KOPT-K1 (cell line): ENCODE data around the gene NCOA3.
"Not testable (repeated sequence)": the region's sequence is repeated elsewhere in the genome, so short reads cannot be mapped to it uniquely, and the experiment has no call there.

ENCODE experiments used
- H3K27ac ChIP-seq: fragments of 200-600 bp; sonication (generic); 2 replicates; pipeline ENCODE4 v1.5.1; 2016; ENCODE audit warnings: antibody characterized with exemption, mild to moderate bottlenecking, low read depth, low read length; ENCODE audit not compliant: poor library complexity, severe bottlenecking
- H3K36me3 ChIP-seq: fragments of 200-600 bp; sonication (generic); 2 replicates; pipeline ENCODE4 v1.5.1; 2017; ENCODE audit warnings: antibody characterized with exemption, mild to moderate bottlenecking, low read length, moderate library complexity; ENCODE audit not compliant: insufficient read depth
- H3K9me3 ChIP-seq: fragments of 200-600 bp; sonication (generic); 2 replicates; pipeline ENCODE4 v1.5.1; 2017; ENCODE audit warnings: antibody characterized with exemption, low read length, mild to moderate bottlenecking; ENCODE audit not compliant: insufficient read depth, poor library complexity, severe bottlenecking

The NCOA3 gene

GRCh38 chr20:47574616-47575364 is 73.1 kb downstream of the NCOA3 start:
- no peak overlapping the region for H3K27ac ChIP-seq
- no peaks in the 10 kb centered on the region for H3K36me3 ChIP-seq
- peaks cover 10% of the 10 kb centered on the region for H3K9me3 ChIP-seq

- H3K9me3 ChIP-seq, result peaks cover 3% of the 10 kb centered on the region
- H3K27ac ChIP-seq, result no peak overlapping the region
- H3K36me3 ChIP-seq, result no peaks in the 10 kb centered on the region
These were observed 74.9 kb downstream of the NCOA3 start for GRCh38 chr20:47576516-47577033.

- no peaks in the 10 kb centered on the region for H3K36me3 ChIP-seq
- H3K27ac ChIP-seq, result no peak overlapping the region
- H3K9me3 ChIP-seq, result no peaks in the 10 kb centered on the region
These were observed 75.6 kb downstream of the NCOA3 start for GRCh38 chr20:47577314-47577713.

- Histone ChIP-seq H3K9me3 (no peaks in the 10 kb centered on the region), H3K36me3 (no peaks in the 10 kb centered on the region), H3K27ac (no peak overlapping the region)
These were observed 76.9 kb downstream of the NCOA3 start for GRCh38 chr20:47578543-47578942.

- H3K36me3 ChIP-seq, H3K27ac ChIP-seq: not testable (repeated sequence)
These were observed 79.0 kb downstream of the NCOA3 start for GRCh38 chr20:47580686-47581085.

GRCh38 chr20:47581090-47581489 is 79.4 kb downstream of the NCOA3 start:
- H3K36me3 ChIP-seq, result no peaks in the 10 kb centered on the region
- no peaks in the 10 kb centered on the region for H3K9me3 ChIP-seq
- H3K27ac ChIP-seq, result no peak overlapping the region

More at GRCh38 chr20:47580686-47581085, 79.0 kb downstream of the NCOA3 start:
- H3K9me3 ChIP-seq, result not testable (repeated sequence)

- H3K9me3 ChIP-seq, result no peaks in the 10 kb centered on the region
- H3K27ac ChIP-seq, result no peak overlapping the region
- no peaks in the 10 kb centered on the region for H3K36me3 ChIP-seq
These were observed 81.9 kb downstream of the NCOA3 start for GRCh38 chr20:47583551-47583950.

GRCh38 chr20:47585087-47585747 is 83.5 kb downstream of the NCOA3 start:
- Histone ChIP-seq H3K36me3 (no peaks in the 10 kb centered on the region), H3K27ac (no peak overlapping the region), H3K9me3 (no peaks in the 10 kb centered on the region)

- no peak overlapping the region for H3K27ac ChIP-seq
- H3K36me3 ChIP-seq, result no peaks in the 10 kb centered on the region
- H3K9me3 ChIP-seq, result no peaks in the 10 kb centered on the region
These were observed 85.1 kb downstream of the NCOA3 start for GRCh38 chr20:47586649-47587294.

- no peaks in the 10 kb centered on the region for H3K9me3 ChIP-seq
- no peaks in the 10 kb centered on the region for H3K36me3 ChIP-seq
- no peak overlapping the region for H3K27ac ChIP-seq
These were observed 86.5 kb downstream of the NCOA3 start for GRCh38 chr20:47588158-47588557.

GRCh38 chr20:47591231-47591630 is 89.5 kb downstream of the NCOA3 start:
- Histone ChIP-seq H3K36me3 (no peaks in the 10 kb centered on the region), H3K9me3 (no peaks in the 10 kb centered on the region), H3K27ac (no peak overlapping the region)

GRCh38 chr20:47594157-47594556 is 92.5 kb downstream of the NCOA3 start:
- Histone ChIP-seq H3K27ac (no peak overlapping the region), H3K36me3 (no peaks in the 10 kb centered on the region), H3K9me3 (no peaks in the 10 kb centered on the region)

GRCh38 chr20:47595138-47595537 is 93.5 kb downstream of the NCOA3 start:
- not testable (repeated sequence) for H3K27ac ChIP-seq, H3K36me3 ChIP-seq, H3K9me3 ChIP-seq

- no peaks in the 10 kb centered on the region for H3K36me3 ChIP-seq
- H3K27ac ChIP-seq, result no peak overlapping the region
- H3K9me3 ChIP-seq, result no peaks in the 10 kb centered on the region
These were observed 94.4 kb downstream of the NCOA3 start for GRCh38 chr20:47596003-47596571.

- no peak overlapping the region for H3K27ac ChIP-seq
- H3K36me3 ChIP-seq, result no peaks in the 10 kb centered on the region
- H3K9me3 ChIP-seq, result no peaks in the 10 kb centered on the region
These were observed 95.4 kb downstream of the NCOA3 start for GRCh38 chr20:47597090-47597489.
